HEK293 (cell line): ENCODE results near the gene ARL6IP5.

Source experiments
- MEIS1 ChIP-seq: sonication (generic); formaldehyde crosslinking; IDR thresholded peaks from 2 replicates; pipeline ENCODE4 v1.8.1; 2022; ENCODE audit warnings: missing genetic modification reagents, mild to moderate bottlenecking, borderline replicate concordance
- PRDM2 ChIP-seq: fragments of 450-650 bp; formaldehyde crosslinking; IDR thresholded peaks from 2 replicates; pipeline ENCODE4 v1.5.1; 2016; ENCODE audit warnings: missing biosample characterization, missing genetic modification characterization, borderline replicate concordance
- TCF7L2 ChIP-seq: IDR thresholded peaks from 2 replicates; pipeline ENCODE4 v1.6.1; 2011; ENCODE audit warnings: low read depth, mild to moderate bottlenecking, inconsistent platforms, low read length, moderate library complexity, borderline replicate concordance
- ZNF121 ChIP-seq: fragments of 450-650 bp; formaldehyde crosslinking; IDR thresholded peaks from 2 replicates; pipeline ENCODE4 v1.5.1; 2016; ENCODE audit warnings: missing biosample characterization, missing genetic modification characterization
- ZNF23 ChIP-seq: fragments of 450-650 bp; formaldehyde crosslinking; IDR thresholded peaks from 2 replicates; pipeline ENCODE4 v1.5.1; 2016; ENCODE audit warnings: missing biosample characterization, missing genetic modification characterization, borderline replicate concordance
- ZNF280C ChIP-seq: fragments of 450-650 bp; formaldehyde crosslinking; IDR thresholded peaks from 2 replicates; pipeline ENCODE4 v1.5.1; 2016; ENCODE audit warnings: missing biosample characterization, missing genetic modification characterization
- ZNF639 ChIP-seq: fragments of 450-650 bp; formaldehyde crosslinking; IDR thresholded peaks from 2 replicates; pipeline ENCODE4 v1.5.1; 2016; ENCODE audit warnings: missing biosample characterization, missing genetic modification characterization

GRCh38 chr3:69105320-69105719 lies 20.6 kb downstream of the ARL6IP5 start:
- TF ChIP-seq PRDM2 (no peak), MEIS1 (CRISPR knock-in tag) (no peak), ZNF121 (tag by site-specific recombination) (no peak), ZNF23 (tag by site-specific recombination) (no peak), ZNF639 (tag by site-specific recombination) (no peak), TCF7L2 (no peak), ZNF280C (tag by site-specific recombination) (no peak)
